Fibroblast of villous mesenchyme (primary cell): ENCODE results near the gene KDF1. TPM values are rescaled to one million over a fixed set of nuclear protein-coding genes. Genes with fewer than 3 reads are reported as not detected.
A peak's percentile ranks its signal among the peaks of the same experiment; 100 is the strongest.

Source experiments
- DNase-seq: peaks from one replicate; pipeline ENCODE4 v3.0.0-alpha.2; 2010; ENCODE audit warnings: low read depth
- H3K4me3 ChIP-seq: 2 replicates; pipeline ENCODE4 v1.5.1; 2011; ENCODE audit warnings: low read depth, mild to moderate bottlenecking, low read length
- CTCF ChIP-seq: IDR thresholded peaks from 2 replicates; pipeline ENCODE4 v1.5.1; 2012; ENCODE audit warnings: low read depth, mild to moderate bottlenecking, low read length; ENCODE audit not compliant: insufficient read depth
- total RNA-seq: library from RNA; depleted of rRNA; stranded (reverse); fragments of >200 nt; gene quantifications from 2 replicates; pipeline ENCODE4 v1.2.3, GENCODE V29; 2012

The KDF1 gene
- total RNA-seq, 1 donor: not detected

GRCh38 chr1:26911399-26912146 is 48.7 kb downstream of the KDF1 start:
- TF ChIP-seq CTCF: no peak
- DNase-seq: no peak
- no peak overlapping the region for H3K4me3 ChIP-seq

- TF ChIP-seq CTCF: no peak
- no peak for DNase-seq
- no peak overlapping the region for H3K4me3 ChIP-seq
These were observed 49.7 kb downstream of the KDF1 start for GRCh38 chr1:26910343-26911160.

- no peak overlapping the region for H3K4me3 ChIP-seq
- no peak for DNase-seq
- no peak for TF ChIP-seq CTCF
These were observed 50.3 kb downstream of the KDF1 start for GRCh38 chr1:26909951-26910342.

- peak; percentile 79 for DNase-seq
- no peak for TF ChIP-seq CTCF
- H3K4me3 ChIP-seq: no peak overlapping the region
These were observed 53.0 kb downstream of the KDF1 start for GRCh38 chr1:26907071-26907917.

- peak overlapping the region; percentile 98 for H3K4me3 ChIP-seq
- no peak for DNase-seq
- no peak for TF ChIP-seq CTCF
These were observed 59.3 kb downstream of the KDF1 start for GRCh38 chr1:26900815-26901511.
